CD14-positive monocyte (primary cell): ENCODE data around the gene NXT1. TPM values are rescaled to one million over a fixed set of nuclear protein-coding genes. Genes with fewer than 3 reads are reported as not detected.

Experiments used
- DNase-seq, 3 donors: peaks; one replicate each; pipeline ENCODE4 v3.0.0-alpha.2; 2011 to 2022
- H2AFZ ChIP-seq: 2 replicates; pipeline ENCODE4 v1.6.0; 2012; ENCODE audit warnings: mild to moderate bottlenecking, low read depth, low read length, inconsistent platforms; ENCODE audit not compliant: insufficient read depth, poor library complexity, severe bottlenecking
- H3K27ac ChIP-seq, 2 donors: 1 replicate in 1 of 2; 2 replicates in 1 of 2; pipeline ENCODE4 v1.5.1; 2012 to 2013; ENCODE audit warnings: low read length in 2 of 2, control low read depth in 1 of 2, inconsistent platforms in 1 of 2, low read depth in 1 of 2, mild to moderate bottlenecking in 1 of 2
- H3K27me3 ChIP-seq, 2 donors: one replicate each; pipeline versions ENCODE4 v1.6.0 to v1.6.1; 2011 to 2013; ENCODE audit warnings: low read length in 2 of 2; ENCODE audit not compliant: control insufficient read depth in 2 of 2, insufficient read depth in 2 of 2
- H3K36me3 ChIP-seq, 2 donors: replicated peaks in 1 of 2; 1 replicate in 1 of 2; 2 replicates in 1 of 2; pipeline versions ENCODE4 v1.5.1 to v1.6.1; 2012 to 2013; ENCODE audit warnings: low read length in 2 of 2, control low read depth in 1 of 2, inconsistent platforms in 1 of 2, mild to moderate bottlenecking in 1 of 2; ENCODE audit not compliant: insufficient read depth in 2 of 2, control insufficient read depth in 1 of 2
- H3K4me1 ChIP-seq, 2 donors: 1 replicate in 1 of 2; 2 replicates in 1 of 2; pipeline versions ENCODE4 v1.5.1 to v1.6.1; 2012 to 2013; ENCODE audit warnings: low read length in 2 of 2, control low read depth in 1 of 2, inconsistent platforms in 1 of 2, mild to moderate bottlenecking in 1 of 2, moderate library complexity in 1 of 2; ENCODE audit not compliant: insufficient read depth in 2 of 2, control insufficient read depth in 1 of 2
- H3K4me2 ChIP-seq: replicated peaks from 2 replicates; pipeline ENCODE3; 2012; ENCODE audit warnings: low read length, moderate library complexity, mild to moderate bottlenecking; ENCODE audit not compliant: poor library complexity, severe bottlenecking; ENCODE audit errors: extremely low read depth
- H3K4me3 ChIP-seq, 3 experiments: fragments of 200-600 bp in 1 of 3; sonication (generic) in 1 of 3; replicated peaks in 1 of 3; 1 replicate in 2 of 3; 2 replicates in 1 of 3; pipeline ENCODE4 v1.5.1; 2011 to 2013; ENCODE audit warnings: low read length in 3 of 3, mild to moderate bottlenecking in 3 of 3, control low read depth in 2 of 3, low read depth in 2 of 3, inconsistent platforms in 1 of 3, moderate library complexity in 1 of 3
- H3K79me2 ChIP-seq: 2 replicates; pipeline ENCODE4 v1.6.0; 2012; ENCODE audit warnings: mild to moderate bottlenecking, control low read depth, inconsistent platforms, low read length, moderate library complexity; ENCODE audit not compliant: insufficient read depth
- H3K9ac ChIP-seq: 2 replicates; pipeline ENCODE4 v1.6.0; 2017; ENCODE audit warnings: low read length, mild to moderate bottlenecking; ENCODE audit not compliant: insufficient read depth, poor library complexity, severe bottlenecking
- H3K9me3 ChIP-seq, 2 donors: replicated peaks in 1 of 2; 1 replicate in 1 of 2; 2 replicates in 1 of 2; pipeline versions ENCODE4 v1.5.1 to v1.6.1; 2012 to 2013; ENCODE audit warnings: low read length in 2 of 2, control low read depth in 1 of 2; ENCODE audit not compliant: control insufficient read depth in 1 of 2, insufficient read depth in 1 of 2
- H4K20me1 ChIP-seq: 2 replicates; pipeline ENCODE4 v1.6.0; 2012; ENCODE audit warnings: mild to moderate bottlenecking, low read length, control low read depth, moderate library complexity; ENCODE audit not compliant: insufficient read depth
- H3K27ac Mint-ChIP-seq, 7 donors: one replicate each; pipeline ENCODE4 v1.8.0; 2020; ENCODE audit warnings: mild to moderate bottlenecking in 7 of 7, mixed read lengths in 7 of 7, moderate library complexity in 6 of 7, inconsistent platforms in 2 of 7
- H3K27me3 Mint-ChIP-seq, 3 donors: one replicate each; pipeline ENCODE4 v1.8.0; 2021 to 2022; ENCODE audit warnings: low read depth in 3 of 3, mild to moderate bottlenecking in 3 of 3, mixed read lengths in 3 of 3, moderate library complexity in 3 of 3, inconsistent platforms in 1 of 3
- H3K36me3 Mint-ChIP-seq, 2 donors: one replicate each; pipeline ENCODE4 v1.8.0; 2020; ENCODE audit warnings: mixed read lengths in 2 of 2, inconsistent platforms in 1 of 2, mild to moderate bottlenecking in 1 of 2
- H3K4me1 Mint-ChIP-seq: one replicate; pipeline ENCODE4 v1.8.0; 2020; ENCODE audit warnings: mild to moderate bottlenecking, mixed read lengths
- H3K4me3 Mint-ChIP-seq, 2 donors: one replicate each; pipeline ENCODE4 v1.8.0; 2020; ENCODE audit warnings: mild to moderate bottlenecking in 2 of 2, mixed read lengths in 2 of 2, moderate library complexity in 1 of 2
- H3K9me3 Mint-ChIP-seq, 7 donors: one replicate each; pipeline ENCODE4 v1.8.0; 2020 to 2022; ENCODE audit warnings: mixed read lengths in 7 of 7, mild to moderate bottlenecking in 6 of 7, moderate library complexity in 6 of 7, inconsistent platforms in 2 of 7
- WGBS: methylation state at CpG from one replicate; pipeline ENCODE4 v1.1.5; 2013; ENCODE audit warnings: missing lambda C conversion rate; ENCODE audit not compliant: insufficient coverage; 5-methylcytosine and 5-hydroxymethylcytosine counted together
- intact Hi-C, 2 donors: fragments of 100-400 bp; cut with micrococcal nuclease; formaldehyde crosslinking; loops; one replicate each; pipeline versions ENCODE4 v1.15.0 to v1.15.1; 2023
- polyA plus RNA-seq, 3 donors: library from polyadenylated mRNA; depleted of rRNA in 1 of 3; unstranded in 2 of 3; stranded (reverse) in 1 of 3; fragments of 300-500 nt in 2 of 3; fragments of >200 nt in 1 of 3; fragmentation: Illumina TruSeq in 2 of 3; gene quantifications; 1 replicate in 2 of 3; 2 replicates in 1 of 3; pipeline ENCODE4 v1.2.3, GENCODE V29; 2012 to 2021
- TF ChIP-seq, protein P1 (sequence below): fragments of 200-600 bp; IDR thresholded peaks from one replicate; pipeline ENCODE4 v1.8.0; 2022; ENCODE audit warnings: antibody characterized with exemption, mild to moderate bottlenecking

Gene NXT1
- polyA plus RNA-seq, 3 donors = 37.8 to 140 (median 39.4) TPM

GRCh38 chr20:23317081-23317480 is 33.5 kb upstream of the NXT1 start:
- no peak overlapping the region for H3K4me3 ChIP-seq
- DNase-seq = no peak
- no peak overlapping the region for H3K4me2 ChIP-seq
- no peaks in the 10 kb centered on the region for H3K4me1 ChIP-seq
- H3K27me3 Mint-ChIP-seq = peaks cover 0 to 5% (median 4%) of the 10 kb centered on the region in 3 donors
- intact Hi-C loops = no loop called here
- peaks cover 0 to 8% (median 0%) of the 10 kb centered on the region in 7 donors for H3K9me3 Mint-ChIP-seq
- H3K36me3 Mint-ChIP-seq = no peaks in the 10 kb centered on the region
- H3K9ac ChIP-seq = no peak overlapping the region
- H3K27ac Mint-ChIP-seq = no peak overlapping the region
- no peak overlapping the region for H3K27ac ChIP-seq
- WGBS = 100% methylated on average over 3 of the region's 5 CpGs
- no peak overlapping the region for H3K4me3 Mint-ChIP-seq
- H3K27me3 ChIP-seq = no peaks in the 10 kb centered on the region
- H3K36me3 ChIP-seq = no peaks in the 10 kb centered on the region
- H2AFZ ChIP-seq = no peak overlapping the region
- H3K4me1 Mint-ChIP-seq = no peaks in the 10 kb centered on the region
- H4K20me1 ChIP-seq = no peaks in the 10 kb centered on the region
- H3K79me2 ChIP-seq = no peaks in the 10 kb centered on the region
- H3K9me3 ChIP-seq = no peaks in the 10 kb centered on the region
- TF ChIP-seq, protein P1, sequence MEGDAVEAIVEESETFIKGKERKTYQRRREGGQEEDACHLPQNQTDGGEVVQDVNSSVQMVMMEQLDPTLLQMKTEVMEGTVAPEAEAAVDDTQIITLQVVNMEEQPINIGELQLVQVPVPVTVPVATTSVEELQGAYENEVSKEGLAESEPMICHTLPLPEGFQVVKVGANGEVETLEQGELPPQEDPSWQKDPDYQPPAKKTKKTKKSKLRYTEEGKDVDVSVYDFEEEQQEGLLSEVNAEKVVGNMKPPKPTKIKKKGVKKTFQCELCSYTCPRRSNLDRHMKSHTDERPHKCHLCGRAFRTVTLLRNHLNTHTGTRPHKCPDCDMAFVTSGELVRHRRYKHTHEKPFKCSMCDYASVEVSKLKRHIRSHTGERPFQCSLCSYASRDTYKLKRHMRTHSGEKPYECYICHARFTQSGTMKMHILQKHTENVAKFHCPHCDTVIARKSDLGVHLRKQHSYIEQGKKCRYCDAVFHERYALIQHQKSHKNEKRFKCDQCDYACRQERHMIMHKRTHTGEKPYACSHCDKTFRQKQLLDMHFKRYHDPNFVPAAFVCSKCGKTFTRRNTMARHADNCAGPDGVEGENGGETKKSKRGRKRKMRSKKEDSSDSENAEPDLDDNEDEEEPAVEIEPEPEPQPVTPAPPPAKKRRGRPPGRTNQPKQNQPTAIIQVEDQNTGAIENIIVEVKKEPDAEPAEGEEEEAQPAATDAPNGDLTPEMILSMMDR = no peak

DNA sequence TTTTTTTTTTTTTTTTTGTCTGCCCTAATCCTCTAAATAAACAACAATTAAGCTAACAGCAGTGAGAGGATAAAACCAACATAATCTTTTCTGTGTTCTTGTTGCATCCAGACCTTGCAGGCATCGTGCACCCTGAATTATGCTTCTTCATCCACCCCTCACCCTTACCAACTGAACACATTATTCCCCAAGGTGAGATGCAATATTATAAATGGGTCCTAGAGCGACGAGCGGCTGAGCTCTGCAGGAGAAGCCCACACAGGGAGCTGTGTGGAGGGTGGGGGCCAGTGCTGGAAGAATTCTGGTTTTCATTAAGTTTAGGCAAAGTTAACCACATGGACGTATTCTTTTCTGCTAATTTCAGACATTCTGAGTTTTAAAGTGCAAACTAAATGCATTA is 32.2 kb upstream of the NXT1 start:
- Histone ChIP-seq H3K9me3 (no peaks in the 10 kb centered on the region), H3K27ac (no peak overlapping the region), H2AFZ (no peak overlapping the region), H3K4me1 (no peaks in the 10 kb centered on the region), H4K20me1 (no peaks in the 10 kb centered on the region), H3K4me2 (no peak overlapping the region), H3K79me2 (no peaks in the 10 kb centered on the region), H3K36me3 (no peaks in the 10 kb centered on the region), H3K9ac (no peak overlapping the region), H3K27me3 (no peaks in the 10 kb centered on the region), H3K4me3 (no peak overlapping the region)
- Mint-ChIP-seq H3K4me3 (no peak overlapping the region), H3K36me3 (no peaks in the 10 kb centered on the region), H3K4me1 (no peaks in the 10 kb centered on the region), H3K27me3 (peaks cover 0 to 5% (median 4%) of the 10 kb centered on the region in 3 donors), H3K27ac (no peak overlapping the region), H3K9me3 (peaks cover 0 to 8% (median 0%) of the 10 kb centered on the region in 7 donors)
- TF ChIP-seq, protein P1 = no peak
- intact Hi-C loops = no loop called here
- WGBS = no CpG with 5 or more reads among the region's 5 CpGs
- DNase-seq = no peak
